Right atrium auricular region (tissue), 2 donors: ENCODE results near the gene TMEM108. TPM values are rescaled to one million over a fixed set of nuclear protein-coding genes. Genes with fewer than 3 reads are reported as not detected.

Experiments used
- DNase-seq: peaks from one replicate; pipeline ENCODE4 v3.0.0-alpha.2; 2019; ENCODE audit warnings: low spot score
- H3K27ac ChIP-seq, 2 donors: fragments of 200-600 bp; sonication (generic); 1 replicate in 1 of 2; 2 replicates in 1 of 2; pipeline ENCODE4 v1.5.1; 2016 to 2019
- H3K27me3 ChIP-seq, 2 donors: fragments of 200-600 bp; sonication (generic); one replicate each; pipeline versions ENCODE4 v1.5.1 to v1.6.0; 2017 to 2019
- H3K36me3 ChIP-seq: fragments of 200-600 bp; sonication (generic); one replicate; pipeline ENCODE4 v1.5.1; 2016
- H3K4me1 ChIP-seq, 2 donors: fragments of 200-600 bp; sonication (generic); one replicate each; pipeline versions ENCODE4 v1.5.1 to v1.6.0; 2017 to 2019
- H3K4me3 ChIP-seq, 2 donors: fragments of 200-600 bp; sonication (generic); 1 replicate in 1 of 2; 2 replicates in 1 of 2; pipeline ENCODE4 v1.5.1; 2017 to 2019; ENCODE audit warnings: mild to moderate bottlenecking in 1 of 2, moderate library complexity in 1 of 2
- H3K9me3 ChIP-seq, 2 donors: fragments of 200-600 bp; sonication (generic); one replicate each; pipeline ENCODE4 v1.5.1; 2019
- total RNA-seq, 2 donors: library from RNA; depleted of rRNA; stranded (reverse); fragments of >200 nt; gene quantifications; one replicate each; pipeline ENCODE4 v1.1.0, GENCODE V29; 2016
- TF ChIP-seq, protein P1 (sequence below), 2 donors: fragments of 200-600 bp; sonication (generic); IDR thresholded peaks; one replicate each; pipeline ENCODE4 v1.5.1; 2019; ENCODE audit warnings: antibody characterized with exemption in 2 of 2

The TMEM108 gene
- total RNA-seq, 2 donors from 2014 or later: 5.1 to 5.3 TPM

- no peak overlapping the region for H3K27ac ChIP-seq
Measured at GRCh38 chr3:133058243-133058642, 20.1 kb downstream of the TMEM108 start.

DNA sequence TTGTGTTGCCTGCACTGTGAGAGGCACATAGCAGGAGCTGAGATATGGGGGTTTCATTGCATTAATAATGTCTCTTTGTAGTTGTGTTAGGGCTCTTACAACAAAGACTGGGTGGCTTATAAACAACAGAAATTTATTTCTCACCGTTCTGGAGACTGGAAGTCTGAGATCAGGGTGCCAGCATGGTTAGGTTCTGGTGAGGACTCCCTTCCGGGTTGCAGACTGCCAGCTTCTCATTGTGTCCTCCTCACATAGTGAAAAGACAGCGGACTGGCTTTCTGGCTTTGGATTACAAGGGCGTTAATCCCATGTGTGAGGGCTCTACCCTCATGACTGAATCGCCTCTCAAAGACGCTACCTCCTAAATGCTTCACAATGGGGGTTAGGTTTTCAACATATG lies 20.6 kb downstream of the TMEM108 start:
- Histone ChIP-seq H3K4me3 (no peak overlapping the region), H3K27me3 (no peaks in the 10 kb centered on the region), H3K4me1 (no peaks in the 10 kb centered on the region), H3K9me3 (no peaks in the 10 kb centered on the region), H3K36me3 (no peaks in the 10 kb centered on the region), H3K27ac (no peak overlapping the region)
- no peak for DNase-seq
- TF ChIP-seq, protein P1, sequence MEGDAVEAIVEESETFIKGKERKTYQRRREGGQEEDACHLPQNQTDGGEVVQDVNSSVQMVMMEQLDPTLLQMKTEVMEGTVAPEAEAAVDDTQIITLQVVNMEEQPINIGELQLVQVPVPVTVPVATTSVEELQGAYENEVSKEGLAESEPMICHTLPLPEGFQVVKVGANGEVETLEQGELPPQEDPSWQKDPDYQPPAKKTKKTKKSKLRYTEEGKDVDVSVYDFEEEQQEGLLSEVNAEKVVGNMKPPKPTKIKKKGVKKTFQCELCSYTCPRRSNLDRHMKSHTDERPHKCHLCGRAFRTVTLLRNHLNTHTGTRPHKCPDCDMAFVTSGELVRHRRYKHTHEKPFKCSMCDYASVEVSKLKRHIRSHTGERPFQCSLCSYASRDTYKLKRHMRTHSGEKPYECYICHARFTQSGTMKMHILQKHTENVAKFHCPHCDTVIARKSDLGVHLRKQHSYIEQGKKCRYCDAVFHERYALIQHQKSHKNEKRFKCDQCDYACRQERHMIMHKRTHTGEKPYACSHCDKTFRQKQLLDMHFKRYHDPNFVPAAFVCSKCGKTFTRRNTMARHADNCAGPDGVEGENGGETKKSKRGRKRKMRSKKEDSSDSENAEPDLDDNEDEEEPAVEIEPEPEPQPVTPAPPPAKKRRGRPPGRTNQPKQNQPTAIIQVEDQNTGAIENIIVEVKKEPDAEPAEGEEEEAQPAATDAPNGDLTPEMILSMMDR (IDR thresholded peaks at IDR 0.05): no peak

More at GRCh38 chr3:133058243-133058642, 20.1 kb downstream of the TMEM108 start:
- Histone ChIP-seq H3K4me3 (no peak overlapping the region), H3K36me3 (no peaks in the 10 kb centered on the region), H3K4me1 (no peaks in the 10 kb centered on the region), H3K27me3 (no peaks in the 10 kb centered on the region), H3K9me3 (no peaks in the 10 kb centered on the region)
- DNase-seq: no peak
- TF ChIP-seq, protein P1 (IDR thresholded peaks at IDR 0.05): no peak

GRCh38 chr3:133065193-133065961 lies 27.2 kb downstream of the TMEM108 start:
- H3K9me3 ChIP-seq: no peaks in the 10 kb centered on the region
- DNase-seq: no peak
- TF ChIP-seq, protein P1 (IDR thresholded peaks at IDR 0.05): no peak
- H3K36me3 ChIP-seq: no peaks in the 10 kb centered on the region
- no peak overlapping the region for H3K27ac ChIP-seq
- H3K4me3 ChIP-seq: no peak overlapping the region
- no peaks in the 10 kb centered on the region for H3K4me1 ChIP-seq
- no peaks in the 10 kb centered on the region for H3K27me3 ChIP-seq

- TF ChIP-seq, protein P1 (IDR thresholded peaks at IDR 0.05): no peak
- Histone ChIP-seq H3K4me1 (no peaks in the 10 kb centered on the region), H3K36me3 (no peaks in the 10 kb centered on the region), H3K27me3 (no peaks in the 10 kb centered on the region), H3K4me3 (no peak overlapping the region), H3K9me3 (no peaks in the 10 kb centered on the region), H3K27ac (no peak overlapping the region)
- no peak for DNase-seq
Measured at GRCh38 chr3:133066026-133066425, 27.8 kb downstream of the TMEM108 start.

GRCh38 chr3:133069556-133070286 lies 31.5 kb downstream of the TMEM108 start:
- Histone ChIP-seq H3K27me3 (no peaks in the 10 kb centered on the region), H3K36me3 (no peaks in the 10 kb centered on the region), H3K4me1 (no peaks in the 10 kb centered on the region), H3K27ac (no peak overlapping the region), H3K9me3 (no peaks in the 10 kb centered on the region), H3K4me3 (no peak overlapping the region)
- TF ChIP-seq, protein P1 (IDR thresholded peaks at IDR 0.05): no peak
- no peak for DNase-seq
